GM08714 (cell line): Measurements from ENCODE around the gene UNG.
A peak's percentile ranks its signal among the peaks of the same experiment; 100 is the strongest.

Experiments used
- H3K4me3 ChIP-seq: fragments of 200-500 bp; sonication (Bioruptor generic); 2 replicates; pipeline ENCODE4 v1.5.1; 2014; ENCODE audit warnings: mild to moderate bottlenecking, low read length, inconsistent platforms
- ZNF274 ChIP-seq: IDR thresholded peaks from 2 replicates; pipeline ENCODE4 v1.6.1; 2012; ENCODE audit warnings: mild to moderate bottlenecking, low read depth, low read length

The UNG gene

GRCh38 chr12:109069307-109070271 is 27.8 kb upstream of the UNG start:
- no peak for TF ChIP-seq ZNF274
- H3K4me3 ChIP-seq = no peak overlapping the region

GRCh38 chr12:109074866-109075265 is 22.5 kb upstream of the UNG start:
- TF ChIP-seq ZNF274 = no peak
- no peak overlapping the region for H3K4me3 ChIP-seq

- H3K4me3 ChIP-seq = no peak overlapping the region
- TF ChIP-seq ZNF274 = no peak
Measured at GRCh38 chr12:109082751-109083150, 14.6 kb upstream of the UNG start.

- no peak for TF ChIP-seq ZNF274
- H3K4me3 ChIP-seq = no peak overlapping the region
Measured at GRCh38 chr12:109084425-109084824, 13.0 kb upstream of the UNG start.

GRCh38 chr12:109085590-109085989 is 11.8 kb upstream of the UNG start:
- H3K4me3 ChIP-seq = no peak overlapping the region
- no peak for TF ChIP-seq ZNF274

- TF ChIP-seq ZNF274 = no peak
- H3K4me3 ChIP-seq = no peak overlapping the region
Measured at GRCh38 chr12:109087250-109087649, 10.1 kb upstream of the UNG start.

GRCh38 chr12:109088818-109089217 is 8.6 kb upstream of the UNG start:
- no peak overlapping the region for H3K4me3 ChIP-seq
- no peak for TF ChIP-seq ZNF274

GRCh38 chr12:109089683-109090082 is 7.7 kb upstream of the UNG start:
- TF ChIP-seq ZNF274 = no peak
- H3K4me3 ChIP-seq = no peak overlapping the region

- no peak for TF ChIP-seq ZNF274
- H3K4me3 ChIP-seq = peak overlapping the region; percentile 67
Measured at GRCh38 chr12:109092497-109093021, 4.8 kb upstream of the UNG start.

GRCh38 chr12:109093022-109093918 is 4.1 kb upstream of the UNG start, which contains the start of gene ALKBH2:
Gene ALKBH2 (minus strand): TSS chr12:109093472. CDS start chr12:109092786, 686 bp downstream.
- peak within 1 kb of the TSS; percentile 67 for H3K4me3 ChIP-seq
- no peak for TF ChIP-seq ZNF274

GRCh38 chr12:109097140-109097434 is 310 bp upstream of the UNG start:
- peak overlapping the region; percentile 76; the same call in 1 of the 2 replicates for H3K4me3 ChIP-seq
- TF ChIP-seq ZNF274 = no peak

GRCh38 chr12:109098183-109098604 is 797 bp downstream of the UNG start:
- TF ChIP-seq ZNF274 = no peak
- H3K4me3 ChIP-seq = peak overlapping the region; percentile 87

GRCh38 chr12:109098651-109099050 is 1.3 kb downstream of the UNG start:
- peak overlapping the region; percentile 87 for H3K4me3 ChIP-seq
- no peak for TF ChIP-seq ZNF274

- no peak overlapping the region for H3K4me3 ChIP-seq
- no peak for TF ChIP-seq ZNF274
Measured at GRCh38 chr12:109099431-109100020, 2.1 kb downstream of the UNG start.
